Mononuclear cell (primary cell): ENCODE results near the gene TEX10. TPM values are rescaled to one million over a fixed set of nuclear protein-coding genes. Genes with fewer than 3 reads are reported as not detected.

Source experiments
- H3K27me3 ChIP-seq: 2 replicates; pipeline ENCODE4 v1.6.0; 2011; ENCODE audit warnings: low read length, control low read depth; ENCODE audit not compliant: insufficient read depth
- H3K4me1 ChIP-seq: 2 replicates; pipeline ENCODE4 v1.5.1; 2011; ENCODE audit warnings: mild to moderate bottlenecking, low read length, control low read depth; ENCODE audit not compliant: insufficient read depth
- H3K4me3 ChIP-seq: 2 replicates; pipeline ENCODE4 v1.5.1; 2011; ENCODE audit warnings: mild to moderate bottlenecking, low read length, moderate library complexity
- H3K9me3 ChIP-seq: 2 replicates; pipeline ENCODE4 v1.5.1; 2011; ENCODE audit warnings: low read depth, mild to moderate bottlenecking, control low read depth, low read length
- total RNA-seq: library from RNA; depleted of rRNA; stranded (reverse); fragments of >200 nt; gene quantifications from one replicate; pipeline ENCODE4 v1.2.3, GENCODE V29; 2012

The TEX10 gene
- total RNA-seq, 1 donor, result 18.9 TPM

GRCh38 chr9:100308965-100309564 is 43.7 kb downstream of the TEX10 start:
- H3K4me1 ChIP-seq, result no peaks in the 10 kb centered on the region

GRCh38 chr9:100307080-100307479 is 45.7 kb downstream of the TEX10 start:
- no peaks in the 10 kb centered on the region for H3K4me1 ChIP-seq
- no peaks in the 10 kb centered on the region for H3K9me3 ChIP-seq
- H3K4me3 ChIP-seq, result no peak overlapping the region
- H3K27me3 ChIP-seq, result no peaks in the 10 kb centered on the region

More at GRCh38 chr9:100308965-100309564, 43.7 kb downstream of the TEX10 start:
- Histone ChIP-seq H3K4me3 (no peak overlapping the region), H3K27me3 (no peaks in the 10 kb centered on the region), H3K9me3 (no peaks in the 10 kb centered on the region)

GRCh38 chr9:100306283-100306682 is 46.5 kb downstream of the TEX10 start:
- H3K27me3 ChIP-seq, result no peaks in the 10 kb centered on the region
- H3K4me3 ChIP-seq, result no peak overlapping the region
- no peaks in the 10 kb centered on the region for H3K4me1 ChIP-seq
- H3K9me3 ChIP-seq, result no peaks in the 10 kb centered on the region

GRCh38 chr9:100303747-100304146 is 49.0 kb downstream of the TEX10 start:
- Histone ChIP-seq H3K4me3 (no peak overlapping the region), H3K27me3 (no peaks in the 10 kb centered on the region), H3K9me3 (no peaks in the 10 kb centered on the region), H3K4me1 (no peaks in the 10 kb centered on the region)

GRCh38 chr9:100298378-100298777 is 54.4 kb downstream of the TEX10 start:
- Histone ChIP-seq H3K4me1 (no peaks in the 10 kb centered on the region), H3K27me3 (no peaks in the 10 kb centered on the region), H3K4me3 (no peak overlapping the region), H3K9me3 (no peaks in the 10 kb centered on the region)

GRCh38 chr9:100296407-100296806 is 56.3 kb downstream of the TEX10 start:
- H3K9me3 ChIP-seq, result no peaks in the 10 kb centered on the region
- H3K4me1 ChIP-seq, result no peaks in the 10 kb centered on the region
- no peak overlapping the region for H3K4me3 ChIP-seq
- H3K27me3 ChIP-seq, result no peaks in the 10 kb centered on the region

GRCh38 chr9:100295240-100295639 is 57.5 kb downstream of the TEX10 start:
- Histone ChIP-seq H3K27me3 (no peaks in the 10 kb centered on the region), H3K4me1 (no peaks in the 10 kb centered on the region), H3K4me3 (no peak overlapping the region), H3K9me3 (no peaks in the 10 kb centered on the region)

- Histone ChIP-seq H3K27me3 (no peaks in the 10 kb centered on the region), H3K4me1 (no peaks in the 10 kb centered on the region), H3K4me3 (no peak overlapping the region), H3K9me3 (no peaks in the 10 kb centered on the region)
Measured at GRCh38 chr9:100294806-100295205, 57.9 kb downstream of the TEX10 start.

GRCh38 chr9:100294341-100294740 is 58.4 kb downstream of the TEX10 start:
- Histone ChIP-seq H3K27me3 (no peaks in the 10 kb centered on the region), H3K4me3 (no peak overlapping the region), H3K9me3 (no peaks in the 10 kb centered on the region), H3K4me1 (no peaks in the 10 kb centered on the region)

- no peak overlapping the region for H3K4me3 ChIP-seq
- H3K4me1 ChIP-seq, result no peaks in the 10 kb centered on the region
- no peaks in the 10 kb centered on the region for H3K27me3 ChIP-seq
- H3K9me3 ChIP-seq, result no peaks in the 10 kb centered on the region
Measured at GRCh38 chr9:100292414-100292813, 60.3 kb downstream of the TEX10 start.

GRCh38 chr9:100290714-100291113 is 62.0 kb downstream of the TEX10 start:
- no peaks in the 10 kb centered on the region for H3K4me1 ChIP-seq

GRCh38 chr9:100287186-100287585 is 65.6 kb downstream of the TEX10 start:
- H3K9me3 ChIP-seq, result no peaks in the 10 kb centered on the region
- H3K27me3 ChIP-seq, result no peaks in the 10 kb centered on the region
- H3K4me3 ChIP-seq, result no peak overlapping the region
- H3K4me1 ChIP-seq, result no peaks in the 10 kb centered on the region

More at GRCh38 chr9:100290714-100291113, 62.0 kb downstream of the TEX10 start:
- H3K9me3 ChIP-seq, result no peaks in the 10 kb centered on the region
- no peaks in the 10 kb centered on the region for H3K27me3 ChIP-seq
- H3K4me3 ChIP-seq, result no peak overlapping the region

- Histone ChIP-seq H3K4me1 (no peaks in the 10 kb centered on the region), H3K4me3 (no peak overlapping the region), H3K27me3 (no peaks in the 10 kb centered on the region), H3K9me3 (no peaks in the 10 kb centered on the region)
Measured at GRCh38 chr9:100286257-100286656, 66.5 kb downstream of the TEX10 start.

- Histone ChIP-seq H3K27me3 (no peaks in the 10 kb centered on the region), H3K4me3 (no peak overlapping the region), H3K9me3 (no peaks in the 10 kb centered on the region), H3K4me1 (no peaks in the 10 kb centered on the region)
Measured at GRCh38 chr9:100285601-100286000, 67.1 kb downstream of the TEX10 start.

- H3K4me1 ChIP-seq, result no peaks in the 10 kb centered on the region
- H3K4me3 ChIP-seq, result no peak overlapping the region
- no peaks in the 10 kb centered on the region for H3K27me3 ChIP-seq
- no peaks in the 10 kb centered on the region for H3K9me3 ChIP-seq
Measured at GRCh38 chr9:100285080-100285479, 67.7 kb downstream of the TEX10 start.

GRCh38 chr9:100284247-100284646 is 68.5 kb downstream of the TEX10 start:
- Histone ChIP-seq H3K4me1 (no peaks in the 10 kb centered on the region), H3K4me3 (no peak overlapping the region), H3K27me3 (no peaks in the 10 kb centered on the region), H3K9me3 (no peaks in the 10 kb centered on the region)
